Measurements from ENCODE around the gene TRAPPC3.

Gene TRAPPC3

GRCh38 chr1:36154335-36154734 is 5.0 kb upstream of the TRAPPC3 start:
- no peak for DNase-seq (ENCODE audit: low read depth, low spot score)

GRCh38 chr1:36153476-36153875 is 4.2 kb upstream of the TRAPPC3 start:
- no peak for DNase-seq (ENCODE audit: low read depth, low spot score)

- no peak for DNase-seq (ENCODE audit: low read depth, low spot score)
Measured at GRCh38 chr1:36151845-36152203, 2.5 kb upstream of the TRAPPC3 start.

- DNase-seq (ENCODE audit: low read depth, low spot score) = no peak
Measured at GRCh38 chr1:36151134-36151844, 2.0 kb upstream of the TRAPPC3 start.

- peak; percentile 64 for DNase-seq (ENCODE audit: low read depth, low spot score)
Measured at GRCh38 chr1:36150296-36151133, 1.2 kb upstream of the TRAPPC3 start.

GRCh38 chr1:36149973-36150295 is 648 bp upstream of the TRAPPC3 start:
- DNase-seq (ENCODE audit: low read depth, low spot score) = no peak

GRCh38 chr1:36148821-36149236 is 457 bp downstream of the TRAPPC3 start:
- DNase-seq (ENCODE audit: low read depth, low spot score) = no peak

GRCh38 chr1:36144413-36144812 is 4.9 kb downstream of the TRAPPC3 start:
- DNase-seq (ENCODE audit: low read depth, low spot score) = no peak

- DNase-seq (ENCODE audit: low read depth, low spot score) = no peak
Measured at GRCh38 chr1:36143424-36143823, 5.9 kb downstream of the TRAPPC3 start.

- DNase-seq (ENCODE audit: low read depth, low spot score) = no peak
Measured at GRCh38 chr1:36142121-36142520, 7.2 kb downstream of the TRAPPC3 start.

GRCh38 chr1:36139521-36139920 is 9.8 kb downstream of the TRAPPC3 start:
- DNase-seq (ENCODE audit: low read depth, low spot score) = no peak

GRCh38 chr1:36137776-36138175 is 11.5 kb downstream of the TRAPPC3 start:
- DNase-seq (ENCODE audit: low read depth, low spot score) = no peak

- DNase-seq (ENCODE audit: low read depth, low spot score) = no peak
Measured at GRCh38 chr1:36137226-36137625, 12.1 kb downstream of the TRAPPC3 start.

- no peak for DNase-seq (ENCODE audit: low read depth, low spot score)
Measured at GRCh38 chr1:36136535-36136934, 12.8 kb downstream of the TRAPPC3 start.

GRCh38 chr1:36135796-36136195 is 13.5 kb downstream of the TRAPPC3 start:
- no peak for DNase-seq (ENCODE audit: low read depth, low spot score)

GRCh38 chr1:36135330-36135667 is 14.0 kb downstream of the TRAPPC3 start:
- no peak for DNase-seq (ENCODE audit: low read depth, low spot score)

- no peak for DNase-seq (ENCODE audit: low read depth, low spot score)
Measured at GRCh38 chr1:36134505-36135329, 14.6 kb downstream of the TRAPPC3 start.

- no peak for DNase-seq (ENCODE audit: low read depth, low spot score)
Measured at GRCh38 chr1:36134031-36134430, 15.3 kb downstream of the TRAPPC3 start.

- DNase-seq (ENCODE audit: low read depth, low spot score) = no peak
Measured at GRCh38 chr1:36133484-36133883, 15.8 kb downstream of the TRAPPC3 start.

GRCh38 chr1:36132029-36132428 is 17.3 kb downstream of the TRAPPC3 start:
- DNase-seq (ENCODE audit: low read depth, low spot score) = no peak

- no peak for DNase-seq (ENCODE audit: low read depth, low spot score)
Measured at GRCh38 chr1:36128905-36129206, 20.4 kb downstream of the TRAPPC3 start.

GRCh38 chr1:36128126-36128904 is 21.0 kb downstream of the TRAPPC3 start:
- DNase-seq (ENCODE audit: low read depth, low spot score) = no peak
